OCI-LY7 (cell line): ENCODE measurements around the gene PTPN14.

Source experiments
- EZH2phosphoT487 ChIP-seq: fragments of 200-600 bp; sonication (generic); IDR thresholded peaks from 2 replicates; pipeline ENCODE4 v1.6.1; 2018; ENCODE audit warnings: low read depth, borderline replicate concordance, mild to moderate bottlenecking, mixed run types, antibody characterized with exemption, low read length, moderate library complexity, mixed read lengths
- TF ChIP-seq, protein P1 (sequence below): fragments of 200-600 bp; sonication (generic); conservative IDR thresholded peaks from 2 replicates; pipeline ENCODE4 v1.5.1; 2014; ENCODE audit warnings: mild to moderate bottlenecking, antibody characterized with exemption, low read length, moderate library complexity, mixed read lengths

DNA sequence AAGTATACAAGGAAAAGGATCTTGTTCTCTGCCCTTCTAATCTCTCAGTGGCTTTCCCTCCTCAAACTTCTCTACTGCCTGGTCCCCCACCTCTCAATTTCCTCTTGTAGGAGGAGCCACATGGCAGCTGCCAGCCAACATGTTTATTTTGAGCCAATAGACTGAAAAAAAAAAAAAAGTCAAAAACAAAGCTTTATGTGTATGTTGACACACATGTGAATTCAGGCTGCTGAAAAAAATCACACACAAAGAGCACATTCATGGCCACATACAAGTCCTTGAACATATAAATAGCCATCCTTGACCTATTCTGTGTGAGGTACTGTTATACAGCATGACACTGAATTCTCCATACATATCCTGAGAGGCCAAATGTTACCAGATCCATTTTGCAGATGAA, 3.7 kb downstream of the PTPN14 start:
- TF ChIP-seq, protein P1, sequence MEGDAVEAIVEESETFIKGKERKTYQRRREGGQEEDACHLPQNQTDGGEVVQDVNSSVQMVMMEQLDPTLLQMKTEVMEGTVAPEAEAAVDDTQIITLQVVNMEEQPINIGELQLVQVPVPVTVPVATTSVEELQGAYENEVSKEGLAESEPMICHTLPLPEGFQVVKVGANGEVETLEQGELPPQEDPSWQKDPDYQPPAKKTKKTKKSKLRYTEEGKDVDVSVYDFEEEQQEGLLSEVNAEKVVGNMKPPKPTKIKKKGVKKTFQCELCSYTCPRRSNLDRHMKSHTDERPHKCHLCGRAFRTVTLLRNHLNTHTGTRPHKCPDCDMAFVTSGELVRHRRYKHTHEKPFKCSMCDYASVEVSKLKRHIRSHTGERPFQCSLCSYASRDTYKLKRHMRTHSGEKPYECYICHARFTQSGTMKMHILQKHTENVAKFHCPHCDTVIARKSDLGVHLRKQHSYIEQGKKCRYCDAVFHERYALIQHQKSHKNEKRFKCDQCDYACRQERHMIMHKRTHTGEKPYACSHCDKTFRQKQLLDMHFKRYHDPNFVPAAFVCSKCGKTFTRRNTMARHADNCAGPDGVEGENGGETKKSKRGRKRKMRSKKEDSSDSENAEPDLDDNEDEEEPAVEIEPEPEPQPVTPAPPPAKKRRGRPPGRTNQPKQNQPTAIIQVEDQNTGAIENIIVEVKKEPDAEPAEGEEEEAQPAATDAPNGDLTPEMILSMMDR, result no peak
- no peak for TF ChIP-seq EZH2phosphoT487
